Measurements from ENCODE around the gene EDEM2.
"Not testable (repeated sequence)": the region's sequence is repeated elsewhere in the genome, so short reads cannot be mapped to it uniquely, and the experiment has no call there.

Gene EDEM2

GRCh38 chr20:35084998-35085397, 62.1 kb downstream of the EDEM2 start:
- H3K4me3 ChIP-seq (replicated peaks; ENCODE audit: low read depth, low read length): no peak overlapping the region
- no peak for DNase-seq (ENCODE audit: extremely low read depth, low read depth)
- no peak for TF ChIP-seq CTCF (IDR thresholded peaks at IDR 0.05; ENCODE audit: low read depth, low read length, missing control alignments)

- not testable (repeated sequence) for H3K4me3 ChIP-seq (replicated peaks; ENCODE audit: low read depth, low read length)
These were observed 66.8 kb downstream of the EDEM2 start for GRCh38 chr20:35080348-35080642.

GRCh38 chr20:35079472-35080347, 67.4 kb downstream of the EDEM2 start:
- no peak for TF ChIP-seq CTCF (IDR thresholded peaks at IDR 0.05; ENCODE audit: low read depth, low read length, missing control alignments)
- no peak overlapping the region for H3K4me3 ChIP-seq (replicated peaks; ENCODE audit: low read depth, low read length)

More at GRCh38 chr20:35080348-35080642, 66.8 kb downstream of the EDEM2 start:
- not testable (repeated sequence) for DNase-seq (ENCODE audit: extremely low read depth, low read depth)

GRCh38 chr20:35077872-35078271, 69.3 kb downstream of the EDEM2 start:
- no peak overlapping the region for H3K4me3 ChIP-seq (replicated peaks; ENCODE audit: low read depth, low read length)
- no peak for TF ChIP-seq CTCF (IDR thresholded peaks at IDR 0.05; ENCODE audit: low read depth, low read length, missing control alignments)
- no peak for DNase-seq (ENCODE audit: extremely low read depth, low read depth)

More at GRCh38 chr20:35079472-35080347, 67.4 kb downstream of the EDEM2 start:
- DNase-seq (ENCODE audit: extremely low read depth, low read depth): no peak

- no peak overlapping the region for H3K4me3 ChIP-seq (replicated peaks; ENCODE audit: low read depth, low read length)
- TF ChIP-seq CTCF (IDR thresholded peaks at IDR 0.05; ENCODE audit: low read depth, low read length, missing control alignments): no peak
- DNase-seq (ENCODE audit: extremely low read depth, low read depth): no peak
These were observed 69.8 kb downstream of the EDEM2 start for GRCh38 chr20:35077341-35077740.

GRCh38 chr20:35071436-35072153, 75.5 kb downstream of the EDEM2 start:
- DNase-seq (ENCODE audit: extremely low read depth, low read depth); H3K4me3 ChIP-seq (replicated peaks; ENCODE audit: low read depth, low read length): not testable (repeated sequence)

GRCh38 chr20:35066194-35066593, 80.9 kb downstream of the EDEM2 start:
- no peak overlapping the region for H3K4me3 ChIP-seq (replicated peaks; ENCODE audit: low read depth, low read length)
- no peak for TF ChIP-seq CTCF (IDR thresholded peaks at IDR 0.05; ENCODE audit: low read depth, low read length, missing control alignments)
- no peak for DNase-seq (ENCODE audit: extremely low read depth, low read depth)
